GM12874 (cell line): ENCODE data around the gene BORCS6.

Experiments used
- TF ChIP-seq, protein P1 (sequence below): IDR thresholded peaks from 2 replicates; pipeline ENCODE4 v1.5.1; 2011; ENCODE audit warnings: low read depth, mild to moderate bottlenecking, control low read depth, low read length, moderate library complexity; ENCODE audit not compliant: insufficient read depth

BORCS6 gene

GRCh38 chr17:8204761-8205555, 15.0 kb upstream of the BORCS6 start:
- TF ChIP-seq, protein P1, sequence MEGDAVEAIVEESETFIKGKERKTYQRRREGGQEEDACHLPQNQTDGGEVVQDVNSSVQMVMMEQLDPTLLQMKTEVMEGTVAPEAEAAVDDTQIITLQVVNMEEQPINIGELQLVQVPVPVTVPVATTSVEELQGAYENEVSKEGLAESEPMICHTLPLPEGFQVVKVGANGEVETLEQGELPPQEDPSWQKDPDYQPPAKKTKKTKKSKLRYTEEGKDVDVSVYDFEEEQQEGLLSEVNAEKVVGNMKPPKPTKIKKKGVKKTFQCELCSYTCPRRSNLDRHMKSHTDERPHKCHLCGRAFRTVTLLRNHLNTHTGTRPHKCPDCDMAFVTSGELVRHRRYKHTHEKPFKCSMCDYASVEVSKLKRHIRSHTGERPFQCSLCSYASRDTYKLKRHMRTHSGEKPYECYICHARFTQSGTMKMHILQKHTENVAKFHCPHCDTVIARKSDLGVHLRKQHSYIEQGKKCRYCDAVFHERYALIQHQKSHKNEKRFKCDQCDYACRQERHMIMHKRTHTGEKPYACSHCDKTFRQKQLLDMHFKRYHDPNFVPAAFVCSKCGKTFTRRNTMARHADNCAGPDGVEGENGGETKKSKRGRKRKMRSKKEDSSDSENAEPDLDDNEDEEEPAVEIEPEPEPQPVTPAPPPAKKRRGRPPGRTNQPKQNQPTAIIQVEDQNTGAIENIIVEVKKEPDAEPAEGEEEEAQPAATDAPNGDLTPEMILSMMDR: no peak

- TF ChIP-seq, protein P1: no peak
These were observed 2.3 kb upstream of the BORCS6 start for GRCh38 chr17:8192070-8192815.

- TF ChIP-seq, protein P1: no peak
These were observed 526 bp upstream of the BORCS6 start for GRCh38 chr17:8190506-8190905.

DNA sequence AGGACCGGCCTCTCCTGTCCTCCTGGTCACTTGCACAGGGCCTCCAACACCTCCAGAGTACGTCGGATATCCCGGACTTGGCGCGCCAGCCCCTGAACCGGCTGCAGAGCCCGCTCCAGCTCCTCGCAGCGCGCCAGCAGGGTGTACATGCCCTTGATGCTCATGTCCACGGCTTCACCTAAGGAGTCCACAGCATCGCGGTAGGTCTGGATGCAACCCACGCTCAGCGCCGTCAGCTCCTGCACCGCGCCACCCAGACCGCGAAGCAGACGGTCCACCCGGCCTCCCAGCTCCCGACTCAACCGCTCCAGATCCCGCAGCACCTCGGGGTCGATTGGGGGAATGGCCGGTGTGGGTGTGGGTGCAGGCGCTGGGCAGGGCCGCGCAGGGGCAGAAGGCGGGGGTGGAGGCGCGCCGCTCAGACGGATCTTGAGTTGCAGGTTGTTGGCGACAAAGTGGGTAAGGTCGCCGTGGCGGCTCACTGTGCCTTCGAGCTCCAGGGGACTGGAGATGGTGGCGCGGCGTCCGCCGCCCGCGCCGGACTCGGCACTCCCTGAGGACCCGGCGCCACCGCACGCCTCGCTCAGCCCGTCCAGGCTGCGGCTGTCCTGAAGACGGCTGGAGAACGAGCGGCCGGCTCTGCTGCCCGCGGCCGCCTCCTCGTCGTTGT, 804 bp downstream of the BORCS6 start:
- TF ChIP-seq, protein P1: no peak

- TF ChIP-seq, protein P1: no peak
These were observed 1.6 kb downstream of the BORCS6 start for GRCh38 chr17:8188263-8188839.

DNA sequence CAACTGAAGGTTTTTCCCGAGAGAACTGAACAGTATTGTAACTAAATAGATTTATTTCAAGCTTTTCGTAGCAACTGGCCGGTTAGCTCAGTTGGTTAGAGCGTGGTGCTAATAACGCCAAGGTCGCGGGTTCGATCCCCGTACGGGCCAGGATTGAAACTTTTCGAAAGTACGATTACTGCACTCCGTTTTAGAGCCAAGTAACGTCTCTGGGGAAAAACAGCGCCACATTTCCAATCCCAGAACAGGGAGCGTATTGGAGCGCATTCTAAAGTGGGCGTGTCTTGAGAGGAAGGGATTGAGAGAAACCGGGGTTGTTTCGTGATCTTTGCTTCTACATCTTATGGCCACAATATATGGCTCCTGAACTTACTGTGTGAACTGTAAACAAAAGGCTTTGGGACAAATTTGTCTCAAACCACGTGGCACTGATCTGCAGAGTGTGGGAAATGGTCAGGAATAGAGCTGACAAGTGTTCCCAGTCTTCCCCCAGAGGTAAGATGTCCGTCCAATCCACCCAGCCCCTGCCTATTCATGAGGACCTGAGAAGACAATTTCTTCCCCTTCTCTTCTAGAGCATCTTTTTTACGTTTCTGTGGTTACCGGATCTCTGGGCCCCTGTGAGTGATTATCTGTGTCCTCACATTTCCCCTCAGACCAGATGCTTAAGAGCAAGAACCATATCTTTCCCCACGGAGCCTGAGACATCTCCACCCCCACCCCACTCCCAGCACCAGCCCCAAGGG, 2.3 kb downstream of the BORCS6 start:
- TF ChIP-seq, protein P1: no peak
